Activated CD8-positive, alpha-beta memory T cell treated with anti-CD3 and anti-CD28 coated beads for 36 hours (primary cell): Measurements from ENCODE around the gene HELZ. TPM values are rescaled to one million over a fixed set of nuclear protein-coding genes. Genes with fewer than 3 reads are reported as not detected.
"Not testable (repeated sequence)": the region's sequence is repeated elsewhere in the genome, so short reads cannot be mapped to it uniquely, and the experiment has no call there.

Experiments
- CTCF ChIA-PET: fragments of 350-600 bp; sonication (Branson Sonifier 250); formaldehyde crosslinking; loops from one replicate; lab custom pipeline; 2021; ENCODE audit warnings: antibody characterized with exemption; lab: Charles Lee
- POLR2A ChIA-PET: fragments of 350-600 bp; sonication (Branson Sonifier 250); formaldehyde crosslinking; loops from one replicate; lab custom pipeline; 2021; ENCODE audit warnings: antibody characterized with exemption; lab: Charles Lee
- total RNA-seq, 2 experiments: library from RNA; stranded (reverse); gene quantifications; one replicate each; pipeline ENCODE4 v1.2.3, GENCODE V29; 2021

The HELZ gene
- total RNA-seq, 2 experiments from 2014 or later: 57.0 to 57.6 TPM

GRCh38 chr17:67212231-67212630, 32.8 kb downstream of the HELZ start:
- ChIA-PET CTCF (interaction anchor here (0.6 kb wide), 1 partner anchor 26 kb away, joined by 3 read pairs; no protein-coding TSS in a partner anchor), POLR2A (interaction anchor here (0.7 kb wide), 1 partner anchor 77 kb away, joined by 3 read pairs; no protein-coding TSS in a partner anchor)

GRCh38 chr17:67211742-67212141, 33.3 kb downstream of the HELZ start:
- ChIA-PET POLR2A (interaction anchor here (0.7 kb wide), 1 partner anchor 77 kb away, joined by 3 read pairs; no protein-coding TSS in a partner anchor), CTCF (no interaction called here)

GRCh38 chr17:67210915-67211314, 34.1 kb downstream of the HELZ start:
- POLR2A ChIA-PET: no interaction called here
- CTCF ChIA-PET: interaction anchor here (1.9 kb wide), 1 partner anchor 10 kb away, joined by 4 read pairs; no protein-coding TSS in a partner anchor

- ChIA-PET CTCF (interaction anchor here (1.0 to 1.4 kb wide), 3 partner anchors 8 to 90 kb away, joined by 3 read pairs; no protein-coding TSS in a partner anchor), POLR2A (no interaction called here)
Measured at GRCh38 chr17:67208232-67208631, 36.8 kb downstream of the HELZ start.

- ChIA-PET POLR2A (no interaction called here), CTCF (no interaction called here)
Measured at GRCh38 chr17:67203818-67204217, 41.2 kb downstream of the HELZ start.

GRCh38 chr17:67202503-67202902, 42.5 kb downstream of the HELZ start:
- ChIA-PET CTCF (no interaction called here), POLR2A (no interaction called here)

GRCh38 chr17:67200727-67201301, 44.2 kb downstream of the HELZ start:
- ChIA-PET POLR2A (no interaction called here), CTCF (interaction anchor here (0.5 kb wide), 1 partner anchor 31 kb away, joined by 3 read pairs; no protein-coding TSS in a partner anchor)

- ChIA-PET POLR2A (no interaction called here), CTCF (no interaction called here)
Measured at GRCh38 chr17:67198131-67198530, 46.9 kb downstream of the HELZ start.

- CTCF ChIA-PET, POLR2A ChIA-PET: not testable (repeated sequence)
Measured at GRCh38 chr17:67197023-67197422, 48.0 kb downstream of the HELZ start.

GRCh38 chr17:67196422-67196821, 48.6 kb downstream of the HELZ start:
- CTCF ChIA-PET: no interaction called here

GRCh38 chr17:67194134-67194533, 50.9 kb downstream of the HELZ start:
- CTCF ChIA-PET: no interaction called here
- POLR2A ChIA-PET: no interaction called here

More at GRCh38 chr17:67196422-67196821, 48.6 kb downstream of the HELZ start:
- POLR2A ChIA-PET: no interaction called here

GRCh38 chr17:67187927-67188326, 57.1 kb downstream of the HELZ start:
- ChIA-PET POLR2A (no interaction called here), CTCF (interaction anchor here (0.5 kb wide), 1 partner anchor 33 kb away, joined by 3 read pairs; no protein-coding TSS in a partner anchor)

GRCh38 chr17:67186782-67187181, 58.2 kb downstream of the HELZ start:
- POLR2A ChIA-PET: no interaction called here

GRCh38 chr17:67183531-67183930, 61.5 kb downstream of the HELZ start:
- ChIA-PET POLR2A (no interaction called here), CTCF (no interaction called here)

More at GRCh38 chr17:67186782-67187181, 58.2 kb downstream of the HELZ start:
- CTCF ChIA-PET: no interaction called here

- ChIA-PET POLR2A (no interaction called here), CTCF (no interaction called here)
Measured at GRCh38 chr17:67181825-67182224, 63.2 kb downstream of the HELZ start.

GRCh38 chr17:67180275-67180674, 64.7 kb downstream of the HELZ start:
- ChIA-PET POLR2A (interaction anchor here (0.6 kb wide), 1 partner anchor 509 kb away, joined by 7 read pairs; no protein-coding TSS in a partner anchor), CTCF (no interaction called here)

- CTCF ChIA-PET: interaction anchor here (0.7 kb wide), 1 partner anchor 82 kb away, joined by 4 read pairs; no protein-coding TSS in a partner anchor
- POLR2A ChIA-PET: no interaction called here
Measured at GRCh38 chr17:67178555-67178954, 66.4 kb downstream of the HELZ start.

GRCh38 chr17:67177732-67178131, 67.3 kb downstream of the HELZ start:
- POLR2A ChIA-PET: no interaction called here

GRCh38 chr17:67174190-67174589, 70.8 kb downstream of the HELZ start:
- CTCF ChIA-PET: no interaction called here
- POLR2A ChIA-PET: no interaction called here

More at GRCh38 chr17:67177732-67178131, 67.3 kb downstream of the HELZ start:
- CTCF ChIA-PET: interaction anchor here (0.7 to 0.8 kb wide), 2 partner anchors 82 to 1759 kb away, joined by 3 to 4 read pairs; no protein-coding TSS in a partner anchor

GRCh38 chr17:67171560-67171959, 73.4 kb downstream of the HELZ start:
- ChIA-PET CTCF (no interaction called here), POLR2A (no interaction called here)

- ChIA-PET POLR2A (no interaction called here), CTCF (no interaction called here)
Measured at GRCh38 chr17:67168496-67168895, 76.5 kb downstream of the HELZ start.
